DND-41 (cell line): ENCODE measurements around the gene RTKN2.

Source experiments
- ATAC-seq: fragments of 200-7000 bp; cut with Tn5 transposase; 3 replicates; pipeline ENCODE4 v1.9.1; 2021; ENCODE audit warnings: low read depth; ENCODE audit not compliant: insufficient read depth
- DNase-seq: peaks from one replicate; pipeline ENCODE4 v3.0.0-alpha.2; 2020
- H2AFZ ChIP-seq: 2 replicates; pipeline ENCODE4 v1.6.0; 2012; ENCODE audit warnings: low read depth, low read length
- H3K27ac ChIP-seq: 2 replicates; pipeline ENCODE4 v1.5.1; 2012; ENCODE audit warnings: low read length, inconsistent platforms
- H3K27me3 ChIP-seq: fragments of 200-600 bp; sonication (generic); 2 replicates; pipeline ENCODE4 v1.6.0; 2012; ENCODE audit warnings: low read length, mild to moderate bottlenecking, inconsistent platforms; ENCODE audit not compliant: insufficient read depth, poor library complexity
- H3K36me3 ChIP-seq: 2 replicates; pipeline ENCODE4 v1.5.1; 2012; ENCODE audit warnings: low read length, inconsistent platforms; ENCODE audit not compliant: insufficient read depth
- H3K4me1 ChIP-seq: 2 replicates; pipeline ENCODE4 v1.5.1; 2012; ENCODE audit warnings: mild to moderate bottlenecking, low read length; ENCODE audit not compliant: insufficient read depth
- H3K4me2 ChIP-seq: 2 replicates; pipeline ENCODE4 v1.6.0; 2012; ENCODE audit warnings: mild to moderate bottlenecking, moderate library complexity, low read length, inconsistent platforms; ENCODE audit not compliant: insufficient read depth
- H3K4me3 ChIP-seq, 2 experiments: fragments of 200-600 bp in 1 of 2; shearing (Covaris generic) in 1 of 2; 2 replicates each; pipeline ENCODE4 v1.5.1; 2012 to 2016; ENCODE audit warnings: inconsistent platforms in 2 of 2, low read length in 2 of 2, mild to moderate bottlenecking in 2 of 2, low read depth in 1 of 2, moderate library complexity in 1 of 2
- H3K79me2 ChIP-seq: 2 replicates; pipeline ENCODE4 v1.6.0; 2012; ENCODE audit warnings: low read length, inconsistent platforms; ENCODE audit not compliant: insufficient read depth
- H3K9ac ChIP-seq: 2 replicates; pipeline ENCODE4 v1.6.0; 2012; ENCODE audit warnings: low read depth, mild to moderate bottlenecking, inconsistent platforms, low read length, moderate library complexity
- H3K9me3 ChIP-seq: 2 replicates; pipeline ENCODE4 v1.5.1; 2012; ENCODE audit warnings: low read length, moderate library complexity, mild to moderate bottlenecking, inconsistent platforms; ENCODE audit not compliant: insufficient read depth, severe bottlenecking
- H4K20me1 ChIP-seq: 2 replicates; pipeline ENCODE4 v1.6.0; 2012; ENCODE audit warnings: low read length; ENCODE audit not compliant: insufficient read depth
- CTCF ChIP-seq: IDR thresholded peaks from 2 replicates; pipeline ENCODE4 v1.5.1; 2012; ENCODE audit warnings: borderline replicate concordance, low read length, moderate library complexity, mild to moderate bottlenecking; ENCODE audit not compliant: poor library complexity, severe bottlenecking; ENCODE audit errors: extremely low read depth
- EZH2 ChIP-seq: IDR thresholded peaks from 3 replicates; pipeline ENCODE4 v1.6.1; 2012; ENCODE audit warnings: borderline replicate concordance, low read depth, mild to moderate bottlenecking, moderate library complexity, low read length, inconsistent platforms; ENCODE audit not compliant: severe bottlenecking

Gene RTKN2

GRCh38 chr10:62307635-62308034 lies 39.0 kb upstream of the RTKN2 start:
- TF ChIP-seq CTCF, result no peak
- no peak for ATAC-seq
- no peaks in the 10 kb centered on the region for H3K36me3 ChIP-seq

GRCh38 chr10:62306663-62307062 lies 38.0 kb upstream of the RTKN2 start:
- no peaks in the 10 kb centered on the region for H3K36me3 ChIP-seq
- H4K20me1 ChIP-seq, result no peaks in the 10 kb centered on the region
- no peak overlapping the region for H3K9ac ChIP-seq
- H3K4me2 ChIP-seq, result no peak overlapping the region
- H3K9me3 ChIP-seq, result no peaks in the 10 kb centered on the region
- H3K27ac ChIP-seq, result no peak overlapping the region
- DNase-seq, result no peak
- no peaks in the 10 kb centered on the region for H3K27me3 ChIP-seq
- no peak for TF ChIP-seq CTCF
- TF ChIP-seq EZH2, result no peak
- H3K79me2 ChIP-seq, result no peaks in the 10 kb centered on the region
- no peak for ATAC-seq
- no peaks in the 10 kb centered on the region for H3K4me1 ChIP-seq
- H2AFZ ChIP-seq, result no peak overlapping the region; the same call in 1 of the 2 replicates
- H3K4me3 ChIP-seq, result no peak overlapping the region

More at GRCh38 chr10:62307635-62308034, 39.0 kb upstream of the RTKN2 start:
- no peak for DNase-seq
- Histone ChIP-seq H3K9ac (no peak overlapping the region), H3K9me3 (no peaks in the 10 kb centered on the region), H3K4me2 (no peak overlapping the region), H3K79me2 (no peaks in the 10 kb centered on the region), H3K4me1 (no peaks in the 10 kb centered on the region), H2AFZ (no peak overlapping the region), H3K27ac (no peak overlapping the region), H3K4me3 (no peak overlapping the region), H4K20me1 (no peaks in the 10 kb centered on the region), H3K27me3 (no peaks in the 10 kb centered on the region)

GRCh38 chr10:62305813-62306212 lies 37.2 kb upstream of the RTKN2 start:
- DNase-seq (no peak), ATAC-seq (no peak)
- Histone ChIP-seq H3K27ac (no peak overlapping the region), H2AFZ (no peak overlapping the region), H3K36me3 (no peaks in the 10 kb centered on the region), H3K9me3 (no peaks in the 10 kb centered on the region), H3K79me2 (no peaks in the 10 kb centered on the region), H3K4me3 (no peak overlapping the region), H4K20me1 (no peaks in the 10 kb centered on the region), H3K9ac (no peak overlapping the region), H3K27me3 (no peaks in the 10 kb centered on the region), H3K4me1 (no peaks in the 10 kb centered on the region), H3K4me2 (no peak overlapping the region)
- TF ChIP-seq EZH2, result no peak
- no peak for TF ChIP-seq CTCF

GRCh38 chr10:62303922-62304321 lies 35.3 kb upstream of the RTKN2 start:
- no peak for DNase-seq
- Histone ChIP-seq H3K36me3 (no peaks in the 10 kb centered on the region), H3K9ac (no peak overlapping the region), H2AFZ (no peak overlapping the region), H3K4me1 (no peaks in the 10 kb centered on the region), H4K20me1 (no peaks in the 10 kb centered on the region), H3K9me3 (no peaks in the 10 kb centered on the region), H3K79me2 (no peaks in the 10 kb centered on the region), H3K4me2 (no peak overlapping the region), H3K27ac (no peak overlapping the region), H3K4me3 (no peak overlapping the region), H3K27me3 (no peaks in the 10 kb centered on the region)
- TF ChIP-seq EZH2 (no peak), CTCF (no peak)
- ATAC-seq, result no peak
